Measurements from ENCODE around the gene QRICH1. TPM values are rescaled to one million over a fixed set of nuclear protein-coding genes. Genes with fewer than 3 reads are reported as not detected.

QRICH1 gene
- total RNA-seq, 1 experiment from 2014 or later, result 96.1 TPM

- BruUV-seq (replicated peaks), result no TSS peak
- ChIA-PET CTCF (interaction anchor here (0.7 to 1.0 kb wide), 2 partner anchors 12 to 17 kb away, joined by 3 to 6 read pairs; no protein-coding TSS in a partner anchor), POLR2A (interaction anchor here (0.6 to 8.3 kb wide), 5 partner anchors 9 to 87 kb away, joined by 3 to 251 read pairs (median 4); partner anchors contain the start of genes DALRD3, IMPDH2 and NDUFAF3)
- Mint-ChIP-seq H3K27me3 (ENCODE audit: insufficient read depth, unreplicated experiment) (no peaks in the 10 kb centered on the region), H3K27ac (ENCODE audit: low read depth, unreplicated experiment) (no peak overlapping the region), H3K36me3 (ENCODE audit: insufficient read depth, unreplicated experiment) (peaks cover 21% of the 10 kb centered on the region), H3K4me1 (ENCODE audit: insufficient read depth, unreplicated experiment) (peaks cover 10% of the 10 kb centered on the region), H3K9me3 (ENCODE audit: unreplicated experiment) (no peaks in the 10 kb centered on the region), H3K4me3 (ENCODE audit: unreplicated experiment) (no peak overlapping the region)
- no peak for TF ChIP-seq CTCF (IDR thresholded peaks at IDR 0.05; ENCODE audit: unreplicated experiment)
- intact Hi-C loops (cut with micrococcal nuclease), result loop anchor here (5.0 kb wide), 1 partner anchor 87 kb away; the partner anchor contains the start of gene ARIH2
- DNase-seq (ENCODE audit: unreplicated experiment), result no peak
Observed at GRCh38 chr3:49004352-49005302, 89.2 kb downstream of the QRICH1 start.

- BruUV-seq (replicated peaks), result no TSS peak
- no peak for TF ChIP-seq CTCF (IDR thresholded peaks at IDR 0.05; ENCODE audit: unreplicated experiment)
- Mint-ChIP-seq H3K36me3 (ENCODE audit: insufficient read depth, unreplicated experiment) (peaks cover 6% of the 10 kb centered on the region), H3K4me1 (ENCODE audit: insufficient read depth, unreplicated experiment) (no peaks in the 10 kb centered on the region), H3K9me3 (ENCODE audit: unreplicated experiment) (no peaks in the 10 kb centered on the region), H3K4me3 (ENCODE audit: unreplicated experiment) (no peak overlapping the region), H3K27ac (ENCODE audit: low read depth, unreplicated experiment) (no peak overlapping the region), H3K27me3 (ENCODE audit: insufficient read depth, unreplicated experiment) (no peaks in the 10 kb centered on the region)
- POLR2A ChIA-PET, result interaction anchor here (0.7 to 1.3 kb wide), 3 partner anchors 12 to 28 kb away, joined by 3 to 4 read pairs (median 3); partner anchors contain the start of genes DALRD3 and IMPDH2
- intact Hi-C loops (cut with micrococcal nuclease), result no loop called here
- CTCF ChIA-PET, result interaction anchor here (1.6 kb wide), 1 partner anchor 13 kb away, joined by 9 read pairs; no protein-coding TSS in a partner anchor
- DNase-seq (ENCODE audit: unreplicated experiment), result no peak
Observed at GRCh38 chr3:49001155-49001554, 92.7 kb downstream of the QRICH1 start.

- POLR2A ChIA-PET, result interaction anchor here (1.3 kb wide), 1 partner anchor 9 kb away, joined by 3 read pairs; no protein-coding TSS in a partner anchor
- no peak overlapping the region for H3K4me3 Mint-ChIP-seq (ENCODE audit: unreplicated experiment)
- CTCF ChIA-PET, result interaction anchor here (0.6 to 1.6 kb wide), 2 partner anchors 11 to 731 kb away, joined by 3 to 9 read pairs; no protein-coding TSS in a partner anchor
- no peaks in the 10 kb centered on the region for H3K27me3 Mint-ChIP-seq (ENCODE audit: insufficient read depth, unreplicated experiment)
- H3K4me1 Mint-ChIP-seq (ENCODE audit: insufficient read depth, unreplicated experiment), result no peaks in the 10 kb centered on the region
- BruUV-seq (replicated peaks), result no TSS peak
- no peak overlapping the region for H3K27ac Mint-ChIP-seq (ENCODE audit: low read depth, unreplicated experiment)
- TF ChIP-seq CTCF (IDR thresholded peaks at IDR 0.05; ENCODE audit: unreplicated experiment), result no peak
- DNase-seq (ENCODE audit: unreplicated experiment), result no peak
- H3K9me3 Mint-ChIP-seq (ENCODE audit: unreplicated experiment), result no peaks in the 10 kb centered on the region
- intact Hi-C loops (cut with micrococcal nuclease), result no loop called here
- H3K36me3 Mint-ChIP-seq (ENCODE audit: insufficient read depth, unreplicated experiment), result peaks cover 14% of the 10 kb centered on the region
Observed at GRCh38 chr3:48999085-48999858, 94.6 kb downstream of the QRICH1 start.

All from MCF 10A (cell line).